GM23338 (cell line): ENCODE results near the gene ORAI2. TPM values are rescaled to one million over a fixed set of nuclear protein-coding genes. Genes with fewer than 3 reads are reported as not detected.

Experiments used
- ATAC-seq: fragments of 200-7000 bp; cut with Tn5 transposase; 3 replicates; pipeline ENCODE4 v1.9.1; 2020
- DNase-seq: peaks from one replicate; pipeline ENCODE4 v3.0.0-alpha.2; 2015; ENCODE audit warnings: low spot score
- H2AFZ ChIP-seq: fragments of 200-600 bp; sonication (generic); 2 replicates; pipeline ENCODE4 v1.8.0; 2016; ENCODE audit warnings: antibody characterized with exemption, mild to moderate bottlenecking, moderate library complexity
- H3F3A ChIP-seq: fragments of 200-600 bp; sonication (generic); replicated peaks from 2 replicates; pipeline ENCODE4 v1.8.0; 2017; ENCODE audit warnings: antibody characterized with exemption, mixed run types, low read depth
- H3K27ac ChIP-seq: fragments of 200-600 bp; sonication (generic); 2 replicates; pipeline ENCODE4 v1.6.1; 2016; ENCODE audit warnings: low read depth
- H3K27me3 ChIP-seq: fragments of 200-600 bp; sonication (generic); 2 replicates; pipeline ENCODE4 v1.8.0; 2016; ENCODE audit warnings: mild to moderate bottlenecking, mixed run types, moderate library complexity; ENCODE audit not compliant: insufficient read depth
- H3K36me3 ChIP-seq: fragments of 200-600 bp; sonication (generic); 2 replicates; pipeline ENCODE4 v1.8.0; 2016; ENCODE audit warnings: mild to moderate bottlenecking; ENCODE audit not compliant: insufficient read depth
- H3K4me1 ChIP-seq: fragments of 200-600 bp; sonication (generic); 2 replicates; pipeline ENCODE4 v1.8.0; 2016; ENCODE audit warnings: mild to moderate bottlenecking, moderate library complexity; ENCODE audit not compliant: insufficient read depth
- H3K4me2 ChIP-seq: fragments of 200-600 bp; sonication (generic); 2 replicates; pipeline ENCODE4 v1.7.1; 2017; ENCODE audit warnings: mixed run types
- H3K4me3 ChIP-seq: fragments of 200-600 bp; sonication (generic); 2 replicates; pipeline ENCODE4 v1.6.1; 2016; ENCODE audit warnings: mixed run types
- H3K79me2 ChIP-seq: fragments of 200-600 bp; sonication (generic); replicated peaks from 2 replicates; pipeline ENCODE4 v1.8.0; 2017; ENCODE audit warnings: mild to moderate bottlenecking; ENCODE audit not compliant: insufficient read depth
- H3K9me2 ChIP-seq: fragments of 200-600 bp; sonication (generic); 2 replicates; pipeline ENCODE4 v1.8.0; 2017; ENCODE audit not compliant: insufficient read depth
- H4K20me1 ChIP-seq: fragments of 200-600 bp; sonication (generic); replicated peaks from 2 replicates; pipeline ENCODE4 v1.8.0; 2017; ENCODE audit warnings: mild to moderate bottlenecking; ENCODE audit not compliant: insufficient read depth
- H3K27ac Mint-ChIP-seq: 2 replicates; pipeline ENCODE4 v1.8.0; 2020; ENCODE audit warnings: inconsistent platforms, mild to moderate bottlenecking, moderate library complexity, mixed read lengths
- H3K27me3 Mint-ChIP-seq: 3 replicates; pipeline ENCODE4 v1.8.0; 2022; ENCODE audit warnings: low read depth, mild to moderate bottlenecking, moderate library complexity, mixed read lengths, inconsistent platforms; ENCODE audit not compliant: insufficient read depth, poor library complexity
- H3K36me3 Mint-ChIP-seq: 3 replicates; pipeline ENCODE4 v1.8.0; 2021; ENCODE audit warnings: low read depth, mild to moderate bottlenecking, inconsistent platforms, moderate library complexity, mixed read lengths
- H3K4me1 Mint-ChIP-seq: 3 replicates; pipeline ENCODE4 v1.8.0; 2020; ENCODE audit warnings: mild to moderate bottlenecking, inconsistent platforms, mixed read lengths
- H3K4me3 Mint-ChIP-seq: 3 replicates; pipeline ENCODE4 v1.8.0; 2021; ENCODE audit warnings: moderate library complexity, mild to moderate bottlenecking, inconsistent platforms, mixed read lengths
- H3K9me3 Mint-ChIP-seq: 3 replicates; pipeline ENCODE4 v1.8.0; 2020; ENCODE audit warnings: moderate library complexity, mild to moderate bottlenecking, inconsistent platforms, mixed read lengths
- CREB1 ChIP-seq: fragments of 250-450 bp; sonication (Bioruptor Pico); IDR thresholded peaks from 2 replicates; pipeline ENCODE4 v1.5.0; 2020; ENCODE audit warnings: low read depth, mild to moderate bottlenecking, moderate library complexity
- CTCF ChIP-seq, 2 experiments: fragments of 200-600 bp in 1 of 2; sonication (generic) in 1 of 2; conservative IDR thresholded peaks; 2 replicates each; pipeline versions ENCODE4 v1.5.1 to v1.6.1; 2016 to 2017; ENCODE audit warnings: antibody characterized with exemption in 2 of 2, low read depth in 2 of 2, mild to moderate bottlenecking in 2 of 2, moderate library complexity in 1 of 2
- JUNB ChIP-seq: IDR thresholded peaks from one replicate; pipeline ENCODE4 v1.6.1; 2016; ENCODE audit warnings: antibody characterized with exemption; ENCODE audit not compliant: unreplicated experiment
- NANOG ChIP-seq: IDR thresholded peaks from 2 replicates; pipeline ENCODE4 v1.6.1; 2016; ENCODE audit warnings: antibody characterized with exemption, borderline replicate concordance
- POLR2AphosphoS5 ChIP-seq: IDR thresholded peaks from 2 replicates; pipeline ENCODE4 v1.6.1; 2016; ENCODE audit warnings: antibody characterized with exemption, low read depth
- REST ChIP-seq: IDR thresholded peaks from one replicate; pipeline ENCODE4 v1.6.1; 2018; ENCODE audit warnings: antibody characterized with exemption; ENCODE audit not compliant: unreplicated experiment
- ZNF114 ChIP-seq: fragments of 250-450 bp; sonication (Bioruptor Pico); IDR thresholded peaks from 2 replicates; pipeline ENCODE4 v1.5.0; 2020; ENCODE audit warnings: mild to moderate bottlenecking, moderate library complexity
- ZNF331 ChIP-seq: fragments of 250-450 bp; sonication (Bioruptor Pico); IDR thresholded peaks from 2 replicates; pipeline ENCODE4 v1.5.0; 2020; ENCODE audit warnings: low read depth, mild to moderate bottlenecking, moderate library complexity
- ZNF462 ChIP-seq: fragments of 250-450 bp; sonication (Bioruptor Pico); IDR thresholded peaks from 2 replicates; pipeline ENCODE4 v1.5.0; 2020; ENCODE audit warnings: mild to moderate bottlenecking, moderate library complexity
- polyA plus RNA-seq: library from polyadenylated mRNA; unstranded; fragments of >200 nt; fragmentation: Nextera tagmentation; extraction: Ambion mirVana; gene quantifications from 2 replicates; pipeline ENCODE4 v1.2.1, GENCODE V29; 2016
- total RNA-seq: library from RNA; depleted of rRNA; stranded (reverse); fragments of >200 nt; shearing (Covaris generic); gene quantifications from 2 replicates; pipeline ENCODE4 v1.2.3, GENCODE V29; 2014

ORAI2 gene
- total and polyA plus RNA-seq, 2 experiments from 2014 or later: 6.6 to 33.8 TPM

GRCh38 chr7:102467581-102468477, 34.5 kb downstream of the ORAI2 start:
- H2AFZ ChIP-seq: no peak overlapping the region
- H3K27ac ChIP-seq: no peak overlapping the region
- Mint-ChIP-seq H3K9me3 (peaks cover 3% of the 10 kb centered on the region; the same call in 1 of the 3 replicates), H3K27ac (no peak overlapping the region), H3K4me1 (peaks cover 18% of the 10 kb centered on the region), H3K4me3 (no peak overlapping the region), H3K36me3 (peaks cover 16% of the 10 kb centered on the region), H3K27me3 (peaks cover 29% of the 10 kb centered on the region)
- H3K4me2 ChIP-seq: no peak overlapping the region
- TF ChIP-seq ZNF114 (CRISPR knock-in tag) (no peak), JUNB (no peak), ZNF331 (CRISPR knock-in tag) (no peak), REST (no peak), ZNF462 (CRISPR knock-in tag) (no peak), NANOG (no peak), POLR2AphosphoS5 (no peak), CTCF (conservative IDR thresholded peaks at IDR 0.05; ENCODE audit: low read depth in 2 of 2) (no peak), CREB1 (CRISPR knock-in tag) (no peak)
- ATAC-seq: no peak
- peaks cover 14% of the 10 kb centered on the region for H3K79me2 ChIP-seq
- peaks cover 4% of the 10 kb centered on the region; the same call in 1 of the 2 replicates for H4K20me1 ChIP-seq
- peaks cover 6% of the 10 kb centered on the region; the same call in 1 of the 2 replicates for H3F3A ChIP-seq
- no peaks in the 10 kb centered on the region for H3K9me2 ChIP-seq
- no peak overlapping the region for H3K4me3 ChIP-seq
- no peak for DNase-seq
- no peaks in the 10 kb centered on the region for H3K36me3 ChIP-seq
- H3K27me3 ChIP-seq: no peaks in the 10 kb centered on the region
- 0 out of 2 replicates have a peak, but pooled peaks cover 11% of the 10 kb centered on the region for H3K4me1 ChIP-seq
